B cell (primary cell): ENCODE measurements around the gene ATP8A2. TPM values are rescaled to one million over a fixed set of nuclear protein-coding genes. Genes with fewer than 3 reads are reported as not detected.

Experiments
- ATAC-seq: fragments of 200-7000 bp; cut with Tn5 transposase; one replicate; pipeline ENCODE4 v1.10.0; 2021; ENCODE audit warnings: low read depth, mild to moderate bottlenecking, moderate number of reproducible peaks, moderate library complexity
- CTCF ChIA-PET: fragments of 350-600 bp; sonication (Branson Sonifier 250); formaldehyde crosslinking; loops from one replicate; lab custom pipeline; 2021; ENCODE audit warnings: antibody characterized with exemption, inconsistent platforms; lab: Charles Lee
- POLR2A ChIA-PET: fragments of 350-600 bp; sonication (Branson Sonifier 250); formaldehyde crosslinking; loops from one replicate; lab custom pipeline; 2021; ENCODE audit warnings: antibody characterized with exemption; lab: Charles Lee
- DNase-seq: peaks from one replicate; pipeline ENCODE4 v3.0.0; 2013
- H2AFZ ChIP-seq: 2 replicates; pipeline ENCODE4 v1.6.1; 2012; ENCODE audit warnings: mild to moderate bottlenecking, low read depth, low read length; ENCODE audit not compliant: insufficient read depth, poor library complexity, severe bottlenecking
- H3K27ac ChIP-seq, 2 donors: 1 replicate in 1 of 2; 2 replicates in 1 of 2; pipeline ENCODE4 v1.5.1; 2012 to 2013; ENCODE audit warnings: low read length in 2 of 2, mild to moderate bottlenecking in 2 of 2, moderate library complexity in 1 of 2
- H3K27me3 ChIP-seq, 4 experiments: fragments of 200-600 bp in 1 of 4; sonication (generic) in 1 of 4; replicated peaks in 1 of 4; 1 replicate in 2 of 4; 2 replicates in 2 of 4; pipeline versions ENCODE4 v1.6.1 to v1.7.0; 2013 to 2016; ENCODE audit warnings: low read length in 3 of 4, mild to moderate bottlenecking in 2 of 4, mixed read lengths in 1 of 4, moderate library complexity in 1 of 4; ENCODE audit not compliant: insufficient read depth in 4 of 4, control insufficient read depth in 3 of 4; ENCODE audit errors: control extremely low read depth in 1 of 4
- H3K36me3 ChIP-seq, 2 experiments: replicated peaks in 1 of 2; 1 replicate in 1 of 2; 2 replicates in 1 of 2; pipeline versions ENCODE4 v1.6.1 to v1.7.1; 2013; ENCODE audit warnings: low read length in 1 of 2; ENCODE audit not compliant: insufficient read depth in 2 of 2, control insufficient read depth in 1 of 2; ENCODE audit errors: control extremely low read depth in 1 of 2, extremely low read depth in 1 of 2
- H3K4me1 ChIP-seq, 2 donors: fragments of 200-600 bp in 1 of 2; sonication (generic) in 1 of 2; 1 replicate in 1 of 2; 2 replicates in 1 of 2; pipeline versions ENCODE4 v1.5.1 to v1.6.1; 2013 to 2017; ENCODE audit warnings: low read length in 2 of 2; ENCODE audit not compliant: control insufficient read depth in 2 of 2, insufficient read depth in 2 of 2
- H3K4me2 ChIP-seq: replicated peaks from 2 replicates; pipeline ENCODE3; 2012; ENCODE audit warnings: mild to moderate bottlenecking, low read depth, low read length; ENCODE audit not compliant: poor library complexity, severe bottlenecking
- H3K4me3 ChIP-seq, 5 experiments: fragments of 200-600 bp in 1 of 5; sonication (generic) in 1 of 5; 1 replicate in 3 of 5; 2 replicates in 2 of 5; pipeline versions ENCODE4 v1.5.1 to v1.7.0; 2011 to 2016; ENCODE audit warnings: low read length in 4 of 5, mild to moderate bottlenecking in 4 of 5, low read depth in 2 of 5, control low read depth in 1 of 5, moderate library complexity in 1 of 5; ENCODE audit not compliant: insufficient read depth in 1 of 5; ENCODE audit errors: control extremely low read depth in 1 of 5, extremely low read depth in 1 of 5
- H3K79me2 ChIP-seq: fragments of 200-600 bp; sonication (generic); one replicate; pipeline ENCODE4 v1.6.0; 2016; ENCODE audit warnings: low read length; ENCODE audit not compliant: control insufficient read depth, insufficient read depth
- H3K9ac ChIP-seq: fragments of 200-600 bp; sonication (generic); 2 replicates; pipeline ENCODE4 v1.6.1; 2017; ENCODE audit warnings: mild to moderate bottlenecking, low read length, moderate library complexity
- H3K9me3 ChIP-seq, 3 donors: one replicate each; pipeline versions ENCODE4 v1.6.1 to v1.7.1; 2013; ENCODE audit warnings: low read length in 2 of 3; ENCODE audit not compliant: control insufficient read depth in 2 of 3, insufficient read depth in 1 of 3; ENCODE audit errors: control extremely low read depth in 1 of 3
- H4K20me1 ChIP-seq: 2 replicates; pipeline ENCODE4 v1.6.0; 2012; ENCODE audit warnings: mild to moderate bottlenecking, low read length; ENCODE audit not compliant: insufficient read depth, control insufficient read depth, poor library complexity, severe bottlenecking
- H3K27ac Mint-ChIP-seq: one replicate; pipeline ENCODE4 v1.8.0; 2021; ENCODE audit warnings: mixed read lengths
- H3K27me3 Mint-ChIP-seq: one replicate; pipeline ENCODE4 v1.8.0; 2021; ENCODE audit warnings: mixed read lengths
- H3K4me1 Mint-ChIP-seq: one replicate; pipeline ENCODE4 v1.8.0; 2021; ENCODE audit warnings: mixed read lengths
- H3K4me3 Mint-ChIP-seq: one replicate; pipeline ENCODE4 v1.8.0; 2021; ENCODE audit warnings: mixed read lengths
- H3K9me3 Mint-ChIP-seq: one replicate; pipeline ENCODE4 v1.8.0; 2022; ENCODE audit warnings: mixed read lengths; ENCODE audit not compliant: insufficient read depth
- EZH2 ChIP-seq: IDR thresholded peaks from 2 replicates; pipeline ENCODE4 v1.6.1; 2012; ENCODE audit warnings: borderline replicate concordance, low read depth, mild to moderate bottlenecking, moderate library complexity, low read length; ENCODE audit not compliant: insufficient read depth, poor library complexity, severe bottlenecking
- WGBS: methylation state at CpG from one replicate; pipeline ENCODE4 v1.1.5; 2013; ENCODE audit warnings: missing lambda C conversion rate; ENCODE audit not compliant: insufficient coverage; 5-methylcytosine and 5-hydroxymethylcytosine counted together
- intact Hi-C: fragments of 100-400 bp; cut with micrococcal nuclease; formaldehyde crosslinking; loops from one replicate; pipeline ENCODE4 v1.10.0; 2022
- polyA plus RNA-seq: library from polyadenylated mRNA; depleted of rRNA; stranded (reverse); fragments of >200 nt; gene quantifications from 2 replicates; pipeline ENCODE4 v1.2.3, GENCODE V29; 2012
- small RNA-seq: library from RNA; depleted of rRNA; stranded (forward); fragments of <200 nt; gene quantifications from one replicate; pipeline ENCODE3, GENCODE V24; 2012; ENCODE audit warnings: low replicate concordance, low read depth; ENCODE audit not compliant: insufficient read length
- total RNA-seq, 2 donors: library from RNA; stranded (reverse); fragments of 120-200 nt in 1 of 2; gene quantifications; 1 replicate in 1 of 2; 2 replicates in 1 of 2; pipeline versions ENCODE4 v1.2.3 to v1.2.4, GENCODE V29; 2013 to 2022
- TF ChIP-seq, protein P1 (sequence below): fragments of 200-600 bp; IDR thresholded peaks from one replicate; pipeline ENCODE4 v1.8.0; 2022; ENCODE audit warnings: antibody characterized with exemption, mild to moderate bottlenecking

ATP8A2 gene
- total and polyA plus RNA-seq, 2 donors (not counting 1 experiment from before 2014, with no cell fraction given), result not detected

DNA sequence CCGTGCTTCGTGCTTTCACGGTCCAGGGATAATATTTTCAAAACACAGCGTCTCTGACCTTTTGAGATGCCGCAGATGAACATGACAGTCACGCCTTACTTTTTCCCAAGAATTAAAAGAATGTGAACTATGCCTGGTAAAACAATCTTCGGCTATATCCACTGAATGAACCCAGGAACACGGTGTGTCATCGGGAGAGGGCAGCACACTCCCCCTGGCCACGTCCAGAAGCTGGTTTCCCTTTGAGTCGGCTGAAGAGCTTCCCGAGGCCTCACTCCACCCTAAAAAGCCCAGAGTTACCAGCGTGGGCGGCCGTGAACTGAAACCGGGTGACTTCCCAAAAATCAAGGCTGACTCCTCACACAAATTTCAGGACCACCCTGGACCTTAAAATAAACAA lies 702.9 kb downstream of the ATP8A2 start:
- Histone ChIP-seq H3K36me3 (no peaks in the 10 kb centered on the region), H3K4me1 (no peaks in the 10 kb centered on the region), H3K4me3 (no peak overlapping the region), H3K4me2 (no peak overlapping the region), H4K20me1 (no peaks in the 10 kb centered on the region), H3K9me3 (no peaks in the 10 kb centered on the region), H3K27ac (no peak overlapping the region), H2AFZ (no peak overlapping the region), H3K27me3 (peaks cover 0 to 4% (median 0%) of the 10 kb centered on the region in 4 experiments), H3K9ac (no peak overlapping the region), H3K79me2 (no peaks in the 10 kb centered on the region)
- ChIA-PET POLR2A (no interaction called here), CTCF (no interaction called here)
- no peak for ATAC-seq
- no peaks in the 10 kb centered on the region for H3K9me3 Mint-ChIP-seq
- DNase-seq, result no peak
- H3K27me3 Mint-ChIP-seq, result peaks cover 32% of the 10 kb centered on the region
- TF ChIP-seq, protein P1, sequence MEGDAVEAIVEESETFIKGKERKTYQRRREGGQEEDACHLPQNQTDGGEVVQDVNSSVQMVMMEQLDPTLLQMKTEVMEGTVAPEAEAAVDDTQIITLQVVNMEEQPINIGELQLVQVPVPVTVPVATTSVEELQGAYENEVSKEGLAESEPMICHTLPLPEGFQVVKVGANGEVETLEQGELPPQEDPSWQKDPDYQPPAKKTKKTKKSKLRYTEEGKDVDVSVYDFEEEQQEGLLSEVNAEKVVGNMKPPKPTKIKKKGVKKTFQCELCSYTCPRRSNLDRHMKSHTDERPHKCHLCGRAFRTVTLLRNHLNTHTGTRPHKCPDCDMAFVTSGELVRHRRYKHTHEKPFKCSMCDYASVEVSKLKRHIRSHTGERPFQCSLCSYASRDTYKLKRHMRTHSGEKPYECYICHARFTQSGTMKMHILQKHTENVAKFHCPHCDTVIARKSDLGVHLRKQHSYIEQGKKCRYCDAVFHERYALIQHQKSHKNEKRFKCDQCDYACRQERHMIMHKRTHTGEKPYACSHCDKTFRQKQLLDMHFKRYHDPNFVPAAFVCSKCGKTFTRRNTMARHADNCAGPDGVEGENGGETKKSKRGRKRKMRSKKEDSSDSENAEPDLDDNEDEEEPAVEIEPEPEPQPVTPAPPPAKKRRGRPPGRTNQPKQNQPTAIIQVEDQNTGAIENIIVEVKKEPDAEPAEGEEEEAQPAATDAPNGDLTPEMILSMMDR, result no peak
- TF ChIP-seq EZH2, result no peak
- no peaks in the 10 kb centered on the region for H3K4me1 Mint-ChIP-seq
- 71% methylated on average over 8 of the region's 16 CpGs for WGBS
- intact Hi-C loops, result no loop called here
- no peak overlapping the region for H3K27ac Mint-ChIP-seq
- no peak overlapping the region for H3K4me3 Mint-ChIP-seq

Small RNAs within 50 kb of the gene (small RNA-seq; reads per million reads assigned to genes)
- gene RN7SL741P (not detected), gene RNU6-78P (not detected), gene RNY1P3 (not detected)

Other genes starting within 250 kb of the ATP8A2 start
- not detected in 2 replicates for gene AMER2, start 199.7 kb upstream of the ATP8A2 start, total RNA-seq
- gene AMER2, start 199.7 kb upstream of the ATP8A2 start, polyA plus RNA-seq, result not detected in 2 replicates
- gene MTMR6, start 84.5 kb upstream of the ATP8A2 start, total RNA-seq, result 21.4 and 22.1 TPM in 2 replicates
- 3.7 and 15.4 TPM in 2 replicates for gene MTMR6, start 84.5 kb upstream of the ATP8A2 start, polyA plus RNA-seq
- 41.0 and 41.7 TPM in 2 replicates for gene NUP58, start 70.3 kb upstream of the ATP8A2 start, total RNA-seq
- 11.8 and 18.6 TPM in 2 replicates for gene NUP58, start 70.3 kb upstream of the ATP8A2 start, polyA plus RNA-seq